DOHH2 (cell line): ENCODE results near the gene IFT20.

Source experiments
- EZH2phosphoT487 ChIP-seq: fragments of 200-600 bp; sonication (generic); IDR thresholded peaks from 2 replicates; pipeline ENCODE4 v1.6.1; 2017; ENCODE audit warnings: borderline replicate concordance, mild to moderate bottlenecking, antibody characterized with exemption, low read length, moderate library complexity, mixed read lengths
- TF ChIP-seq, protein P1 (sequence below): fragments of 200-600 bp; sonication (generic); IDR thresholded peaks from one replicate; pipeline ENCODE4 v1.5.1; 2014; ENCODE audit warnings: antibody characterized with exemption, mild to moderate bottlenecking, low read depth, low read length; ENCODE audit not compliant: poor library complexity, severe bottlenecking

DNA sequence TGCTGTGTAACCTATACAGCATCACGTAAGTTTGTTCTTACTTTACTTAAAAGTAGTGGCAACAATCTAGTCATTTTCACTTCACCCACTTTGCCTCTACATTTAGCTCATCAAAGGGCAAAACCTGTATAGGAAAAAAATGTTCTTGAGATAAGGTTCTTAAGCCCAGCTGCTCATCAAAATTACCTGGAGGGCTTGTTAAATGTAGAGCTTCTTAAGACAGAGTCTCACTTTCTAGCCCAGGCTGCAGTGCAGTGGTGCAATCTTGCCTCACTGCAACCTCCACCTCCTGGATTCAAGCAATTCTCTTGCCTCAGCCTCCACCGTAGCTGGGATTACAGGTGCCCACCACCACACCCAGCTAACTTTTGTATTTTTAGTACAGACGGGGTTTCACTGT is 54.4 kb downstream of the IFT20 start:
- TF ChIP-seq, protein P1, sequence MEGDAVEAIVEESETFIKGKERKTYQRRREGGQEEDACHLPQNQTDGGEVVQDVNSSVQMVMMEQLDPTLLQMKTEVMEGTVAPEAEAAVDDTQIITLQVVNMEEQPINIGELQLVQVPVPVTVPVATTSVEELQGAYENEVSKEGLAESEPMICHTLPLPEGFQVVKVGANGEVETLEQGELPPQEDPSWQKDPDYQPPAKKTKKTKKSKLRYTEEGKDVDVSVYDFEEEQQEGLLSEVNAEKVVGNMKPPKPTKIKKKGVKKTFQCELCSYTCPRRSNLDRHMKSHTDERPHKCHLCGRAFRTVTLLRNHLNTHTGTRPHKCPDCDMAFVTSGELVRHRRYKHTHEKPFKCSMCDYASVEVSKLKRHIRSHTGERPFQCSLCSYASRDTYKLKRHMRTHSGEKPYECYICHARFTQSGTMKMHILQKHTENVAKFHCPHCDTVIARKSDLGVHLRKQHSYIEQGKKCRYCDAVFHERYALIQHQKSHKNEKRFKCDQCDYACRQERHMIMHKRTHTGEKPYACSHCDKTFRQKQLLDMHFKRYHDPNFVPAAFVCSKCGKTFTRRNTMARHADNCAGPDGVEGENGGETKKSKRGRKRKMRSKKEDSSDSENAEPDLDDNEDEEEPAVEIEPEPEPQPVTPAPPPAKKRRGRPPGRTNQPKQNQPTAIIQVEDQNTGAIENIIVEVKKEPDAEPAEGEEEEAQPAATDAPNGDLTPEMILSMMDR = no peak
- TF ChIP-seq EZH2phosphoT487 = no peak
